Neural crest cell (in vitro differentiated cells): ENCODE measurements around the gene TDRD1. TPM values are rescaled to one million over a fixed set of nuclear protein-coding genes. Genes with fewer than 3 reads are reported as not detected.
A peak's percentile ranks its signal among the peaks of the same experiment; 100 is the strongest.

Experiments
- DNase-seq: peaks from one replicate; pipeline ENCODE4 v3.0.0; 2021; ENCODE audit warnings: low read depth, mixed read lengths, low spot score
- H3K27ac Mint-ChIP-seq: one replicate; pipeline ENCODE4 v1.8.0; 2021; ENCODE audit warnings: mild to moderate bottlenecking, mixed read lengths; ENCODE audit not compliant: unreplicated experiment
- H3K27me3 Mint-ChIP-seq: 2 replicates; pipeline ENCODE4 v1.8.0; 2021; ENCODE audit warnings: low read depth, mild to moderate bottlenecking, mixed read lengths
- H3K36me3 Mint-ChIP-seq: 2 replicates; pipeline ENCODE4 v1.8.0; 2021; ENCODE audit warnings: low read depth, mild to moderate bottlenecking, mixed read lengths
- H3K4me1 Mint-ChIP-seq: 2 replicates; pipeline ENCODE4 v1.8.0; 2021; ENCODE audit warnings: mixed read lengths
- H3K4me3 Mint-ChIP-seq: one replicate; pipeline ENCODE4 v1.8.0; 2021; ENCODE audit warnings: mild to moderate bottlenecking, mixed read lengths
- H3K9me3 Mint-ChIP-seq: 2 replicates; pipeline ENCODE4 v1.8.0; 2021; ENCODE audit warnings: mixed read lengths
- total RNA-seq: library from RNA; stranded (reverse); gene quantifications from 2 replicates; pipeline ENCODE4 v1.2.1, GENCODE V29; 2021
- TF ChIP-seq, protein P1 (sequence below): fragments of 200-600 bp; sonication (generic); conservative IDR thresholded peaks from 2 replicates; pipeline ENCODE4 v1.5.0; 2021; ENCODE audit warnings: antibody characterized with exemption, mild to moderate bottlenecking

TDRD1 gene
- total RNA-seq, 1 donor from 2014 or later, result not detected

DNA sequence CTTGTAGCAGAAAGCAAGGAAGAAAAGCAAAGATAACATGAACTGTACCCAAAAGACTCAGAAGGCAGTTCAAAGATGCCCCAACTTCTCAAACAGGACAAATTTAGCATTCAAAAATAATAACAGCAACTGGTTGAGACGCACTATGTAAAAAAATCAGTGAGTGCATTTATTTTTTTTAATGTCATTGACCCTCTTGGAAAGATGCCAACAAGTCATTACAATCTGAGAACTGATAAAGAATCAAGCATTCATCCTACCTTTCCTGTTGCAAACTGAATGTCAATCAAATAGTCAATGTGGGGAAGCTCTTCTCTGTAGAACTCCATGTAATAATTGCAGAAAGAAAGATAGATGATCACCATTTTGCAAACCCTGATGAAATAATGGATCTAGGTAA lies 3.5 kb upstream of the TDRD1 start:
- Mint-ChIP-seq H3K9me3 (no peaks in the 10 kb centered on the region), H3K27ac (no peak overlapping the region), H3K36me3 (no peaks in the 10 kb centered on the region), H3K4me3 (peak overlapping the region; percentile 47), H3K4me1 (peaks cover 23% of the 10 kb centered on the region), H3K27me3 (peaks cover 19% of the 10 kb centered on the region)
- TF ChIP-seq, protein P1, sequence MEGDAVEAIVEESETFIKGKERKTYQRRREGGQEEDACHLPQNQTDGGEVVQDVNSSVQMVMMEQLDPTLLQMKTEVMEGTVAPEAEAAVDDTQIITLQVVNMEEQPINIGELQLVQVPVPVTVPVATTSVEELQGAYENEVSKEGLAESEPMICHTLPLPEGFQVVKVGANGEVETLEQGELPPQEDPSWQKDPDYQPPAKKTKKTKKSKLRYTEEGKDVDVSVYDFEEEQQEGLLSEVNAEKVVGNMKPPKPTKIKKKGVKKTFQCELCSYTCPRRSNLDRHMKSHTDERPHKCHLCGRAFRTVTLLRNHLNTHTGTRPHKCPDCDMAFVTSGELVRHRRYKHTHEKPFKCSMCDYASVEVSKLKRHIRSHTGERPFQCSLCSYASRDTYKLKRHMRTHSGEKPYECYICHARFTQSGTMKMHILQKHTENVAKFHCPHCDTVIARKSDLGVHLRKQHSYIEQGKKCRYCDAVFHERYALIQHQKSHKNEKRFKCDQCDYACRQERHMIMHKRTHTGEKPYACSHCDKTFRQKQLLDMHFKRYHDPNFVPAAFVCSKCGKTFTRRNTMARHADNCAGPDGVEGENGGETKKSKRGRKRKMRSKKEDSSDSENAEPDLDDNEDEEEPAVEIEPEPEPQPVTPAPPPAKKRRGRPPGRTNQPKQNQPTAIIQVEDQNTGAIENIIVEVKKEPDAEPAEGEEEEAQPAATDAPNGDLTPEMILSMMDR, result no peak
- DNase-seq, result no peak

DNA sequence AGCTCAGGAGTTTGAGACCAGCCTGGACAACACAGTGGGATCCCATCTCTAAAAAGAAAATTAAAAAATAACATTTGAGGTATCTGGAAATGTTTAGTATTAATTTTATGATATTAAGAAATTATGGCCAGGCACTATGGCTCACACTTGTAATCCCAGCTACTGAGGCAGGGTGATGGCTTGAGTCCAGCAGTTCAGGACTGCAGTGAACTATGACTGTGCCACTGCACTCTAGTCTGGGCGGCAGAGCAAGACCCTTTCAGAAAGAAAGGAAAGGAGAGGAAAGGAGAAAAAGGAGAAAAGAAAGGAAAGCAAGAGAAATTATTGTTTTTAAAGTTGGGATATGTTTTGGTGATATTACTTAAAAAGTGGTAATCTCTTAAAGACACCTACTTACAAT lies 2.6 kb upstream of the TDRD1 start:
- Mint-ChIP-seq H3K4me1 (peaks cover 23% of the 10 kb centered on the region), H3K4me3 (no peak overlapping the region), H3K36me3 (no peaks in the 10 kb centered on the region), H3K27ac (no peak overlapping the region), H3K27me3 (peaks cover 19% of the 10 kb centered on the region), H3K9me3 (no peaks in the 10 kb centered on the region)
- no peak for DNase-seq
- TF ChIP-seq, protein P1, result no peak

DNA sequence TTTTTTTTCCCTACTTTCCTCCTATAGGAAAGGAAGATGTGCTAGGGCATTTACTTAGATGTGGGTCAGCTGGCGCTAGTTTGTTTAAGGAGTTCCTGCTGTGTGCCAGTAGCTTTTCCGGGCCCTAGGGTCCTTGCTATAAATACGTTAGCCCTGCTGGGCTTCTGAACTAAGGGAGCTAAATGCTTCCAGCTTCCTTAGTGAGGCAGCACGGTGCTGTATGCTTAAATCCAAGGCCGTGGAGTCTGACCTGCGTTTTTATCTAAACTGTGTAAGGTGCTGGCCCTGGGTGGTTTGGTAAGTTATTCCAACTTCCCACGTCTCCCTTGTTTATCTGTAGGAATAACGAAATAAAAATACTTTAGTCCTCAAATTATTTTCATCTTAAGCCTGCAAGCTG lies 594 bp downstream of the TDRD1 start:
- TF ChIP-seq, protein P1, result no peak

DNA sequence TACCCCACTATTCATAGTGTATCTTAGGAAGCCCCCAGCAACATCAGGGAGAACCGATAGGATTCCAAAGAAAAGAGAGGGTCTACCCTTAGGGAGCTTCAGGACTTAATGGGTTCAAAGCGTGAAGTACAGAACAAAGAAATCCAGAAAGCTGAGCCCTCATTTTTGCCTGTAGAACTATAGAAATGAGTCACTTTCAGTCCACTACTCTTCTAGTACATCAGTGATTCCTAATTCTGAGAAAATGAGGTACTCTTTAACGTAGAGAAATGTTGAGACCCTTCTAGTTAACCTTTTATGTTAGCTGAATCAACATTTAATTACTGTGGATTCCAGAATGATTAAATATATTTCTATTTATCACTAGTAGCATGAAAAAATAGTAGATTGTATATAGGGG lies 1.8 kb downstream of the TDRD1 start:
- H3K9me3 Mint-ChIP-seq, result no peaks in the 10 kb centered on the region
- H3K4me1 Mint-ChIP-seq, result no peaks in the 10 kb centered on the region
- peaks cover 8% of the 10 kb centered on the region for H3K27me3 Mint-ChIP-seq
- no peaks in the 10 kb centered on the region for H3K36me3 Mint-ChIP-seq
- H3K4me3 Mint-ChIP-seq, result no peak overlapping the region
- no peak for DNase-seq
- TF ChIP-seq, protein P1, result no peak
- H3K27ac Mint-ChIP-seq, result peak overlapping the region; percentile 93

More for the DNA sequence above, 594 bp downstream of the TDRD1 start:
- Mint-ChIP-seq H3K27me3 (peaks cover 17% of the 10 kb centered on the region), H3K9me3 (no peaks in the 10 kb centered on the region), H3K27ac (no peak overlapping the region), H3K36me3 (no peaks in the 10 kb centered on the region), H3K4me1 (peaks cover 4% of the 10 kb centered on the region), H3K4me3 (no peak overlapping the region)
- DNase-seq, result no peak

DNA sequence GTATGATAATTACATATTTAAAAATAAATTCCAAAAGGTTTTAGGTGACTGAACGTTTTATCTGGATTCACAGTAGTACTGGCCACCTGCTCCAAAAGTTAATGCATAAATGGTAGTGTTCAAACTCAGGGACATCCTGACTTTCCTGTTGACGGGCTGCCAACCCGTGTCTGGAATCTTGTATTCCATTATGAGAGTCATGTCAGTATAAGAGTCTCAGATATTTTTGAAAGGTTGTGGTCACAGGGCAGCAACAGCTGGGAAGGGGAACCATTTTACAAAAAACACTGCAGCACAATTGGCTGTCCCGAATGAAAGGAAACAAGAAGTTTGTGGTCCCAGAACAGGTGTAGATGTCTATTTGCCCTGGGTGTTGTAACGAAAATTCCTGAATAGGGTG lies 2.8 kb downstream of the TDRD1 start:
- Mint-ChIP-seq H3K9me3 (no peaks in the 10 kb centered on the region), H3K27ac (no peak overlapping the region), H3K36me3 (no peaks in the 10 kb centered on the region), H3K27me3 (peaks cover 3% of the 10 kb centered on the region), H3K4me3 (no peak overlapping the region), H3K4me1 (no peaks in the 10 kb centered on the region)
- DNase-seq, result no peak
- TF ChIP-seq, protein P1, result no peak

DNA sequence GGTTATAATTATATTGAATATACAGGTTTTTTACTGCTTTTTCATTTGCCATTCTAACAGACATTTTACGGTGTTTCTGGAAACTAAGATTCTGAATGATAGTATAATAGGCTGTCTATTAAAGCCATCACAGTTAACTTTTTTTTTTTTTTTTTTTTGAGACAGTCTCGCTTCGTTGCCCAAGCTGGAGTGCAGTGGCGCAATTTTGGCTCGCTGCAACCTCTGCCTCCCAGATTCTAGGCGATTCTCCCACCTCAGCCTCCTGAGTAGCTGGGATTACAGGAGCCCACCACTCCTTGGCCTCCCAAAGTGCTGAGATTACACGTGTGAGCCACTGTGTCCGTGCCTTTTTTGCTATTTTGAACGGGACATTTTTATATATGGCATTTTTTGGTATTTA lies 4.4 kb downstream of the TDRD1 start:
- Mint-ChIP-seq H3K27ac (no peak overlapping the region), H3K27me3 (no peaks in the 10 kb centered on the region), H3K4me1 (no peaks in the 10 kb centered on the region), H3K4me3 (no peak overlapping the region), H3K9me3 (no peaks in the 10 kb centered on the region), H3K36me3 (no peaks in the 10 kb centered on the region)
- TF ChIP-seq, protein P1, result no peak
- DNase-seq, result no peak
